GM21390 (cell line): ENCODE measurements around the gene UGT1A6.

ENCODE experiments used
- ATAC-seq: cut with Tn5 transposase; IDR thresholded peaks from one replicate; pipeline ENCODE4 v1.9.1; 2021; ENCODE audit not compliant: unreplicated experiment

Gene UGT1A6

GRCh38 chr2:233799087-233799665 lies 106.5 kb downstream of the UGT1A6 start:
- no peak for ATAC-seq

- ATAC-seq = no peak
Measured at GRCh38 chr2:233799716-233800115, 107.0 kb downstream of the UGT1A6 start.

DNA sequence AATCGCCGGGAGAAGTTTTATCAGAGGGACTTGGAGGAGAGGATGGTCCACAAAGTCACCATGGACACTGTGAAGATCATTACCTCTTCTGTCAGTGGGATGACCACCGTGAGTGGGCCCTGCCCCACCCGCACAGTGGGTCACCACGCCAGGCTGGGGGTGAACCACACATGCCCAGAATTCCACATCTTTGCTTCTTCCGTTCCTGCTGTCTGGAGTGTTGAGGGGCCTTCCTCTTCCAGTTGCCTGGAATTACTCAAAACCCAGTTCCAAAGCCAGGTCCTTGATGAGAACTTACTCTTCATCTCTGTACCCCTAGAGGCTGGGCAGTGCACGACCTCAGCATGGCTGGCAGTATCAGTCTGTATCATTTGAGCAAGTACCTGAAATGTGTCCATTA lies 107.5 kb downstream of the UGT1A6 start:
- no peak for ATAC-seq

DNA sequence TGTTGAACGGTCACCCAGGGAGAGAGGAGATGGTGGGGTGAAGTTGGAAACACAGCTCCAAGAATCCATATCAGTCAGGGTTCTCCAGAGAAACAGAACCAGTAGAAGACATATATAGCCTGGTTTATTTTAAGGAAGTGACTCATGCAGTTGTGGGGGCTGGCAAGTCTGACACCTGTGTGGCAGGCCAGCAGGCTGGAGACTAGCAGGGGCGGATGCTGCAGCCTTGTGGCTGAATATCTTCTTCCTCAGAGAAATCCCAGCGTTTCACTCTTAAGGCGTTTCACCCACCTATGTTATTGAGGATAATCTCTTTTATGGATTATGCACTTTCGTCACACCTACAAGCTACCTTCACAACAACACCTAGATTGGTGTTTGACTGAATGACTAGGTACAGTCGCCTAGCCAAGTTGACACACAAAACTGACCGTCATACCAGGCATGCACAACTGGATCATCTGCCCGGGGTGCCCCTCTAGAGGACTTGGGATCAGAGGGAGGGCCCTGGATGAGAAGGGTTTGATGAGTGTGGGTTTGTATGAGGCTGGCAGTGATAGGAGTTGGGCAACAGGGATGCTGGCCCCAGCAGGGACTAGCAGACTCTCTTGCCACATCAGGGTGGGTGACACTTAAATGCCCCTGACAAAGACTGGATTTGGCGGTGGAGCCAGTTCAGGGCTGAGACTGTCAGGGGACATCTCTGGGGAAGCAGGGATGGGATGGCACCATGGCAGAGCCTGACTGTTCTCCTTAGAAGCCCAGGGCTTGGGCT lies 108.9 kb downstream of the UGT1A6 start:
- no peak for ATAC-seq

GRCh38 chr2:233802132-233802815 lies 109.6 kb downstream of the UGT1A6 start:
- ATAC-seq = no peak

- ATAC-seq = no peak
Measured at GRCh38 chr2:233803292-233803911, 110.7 kb downstream of the UGT1A6 start.

DNA sequence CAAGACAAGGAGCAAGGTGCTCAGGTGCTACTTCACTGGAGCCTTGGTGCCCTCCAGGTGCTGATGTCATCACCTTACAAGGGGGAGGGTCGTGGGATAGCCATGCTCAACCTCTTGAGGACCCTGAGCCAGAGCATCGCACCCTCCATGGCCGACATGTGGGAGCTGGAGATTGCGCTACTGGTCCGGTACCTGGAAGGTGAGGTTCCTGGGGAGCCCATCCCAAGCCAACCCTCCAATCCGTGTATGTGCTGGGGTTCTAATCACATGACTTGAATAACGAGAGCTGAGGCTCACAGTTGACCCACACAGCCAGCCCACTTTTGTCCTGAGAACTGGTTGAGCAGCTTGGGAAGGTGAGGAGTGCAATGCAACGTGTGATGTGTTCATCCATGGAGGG lies 111.3 kb downstream of the UGT1A6 start:
- no peak for ATAC-seq

DNA sequence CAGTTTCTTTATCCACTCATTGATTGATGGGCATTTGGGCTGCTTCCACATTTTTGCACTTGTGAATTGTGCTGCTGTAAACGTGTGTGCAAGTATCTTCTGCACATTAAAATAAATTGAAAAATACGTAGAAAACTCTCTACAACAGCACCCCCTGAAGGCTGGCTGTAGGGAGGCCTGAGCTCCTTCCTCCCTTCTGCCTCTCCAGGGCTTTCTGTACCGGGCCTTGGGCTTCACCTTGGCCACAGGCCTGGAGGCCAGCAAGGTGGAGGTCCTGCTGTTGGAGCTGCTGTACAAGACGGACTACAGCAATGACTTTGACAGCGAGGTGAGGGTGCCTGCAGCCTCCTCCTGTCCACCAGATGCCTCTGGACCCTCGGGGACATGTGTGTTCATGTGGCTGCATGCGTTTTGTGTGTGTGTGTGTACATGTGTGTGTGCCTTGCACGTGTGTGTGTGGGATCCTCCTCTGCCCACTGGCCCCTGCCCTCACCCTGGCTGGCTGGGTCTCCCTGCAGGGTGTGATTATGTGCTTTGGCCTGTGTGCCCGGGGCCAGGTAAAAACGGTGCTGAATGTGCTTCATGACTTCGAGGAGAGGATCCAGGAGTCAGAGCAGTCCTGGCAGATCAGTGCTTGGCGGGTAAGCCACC lies 114.7 kb downstream of the UGT1A6 start:
- no peak for ATAC-seq

GRCh38 chr2:233807966-233808935 lies 115.6 kb downstream of the UGT1A6 start:
- ATAC-seq = no peak

GRCh38 chr2:233810385-233810784 lies 117.7 kb downstream of the UGT1A6 start:
- ATAC-seq = no peak

DNA sequence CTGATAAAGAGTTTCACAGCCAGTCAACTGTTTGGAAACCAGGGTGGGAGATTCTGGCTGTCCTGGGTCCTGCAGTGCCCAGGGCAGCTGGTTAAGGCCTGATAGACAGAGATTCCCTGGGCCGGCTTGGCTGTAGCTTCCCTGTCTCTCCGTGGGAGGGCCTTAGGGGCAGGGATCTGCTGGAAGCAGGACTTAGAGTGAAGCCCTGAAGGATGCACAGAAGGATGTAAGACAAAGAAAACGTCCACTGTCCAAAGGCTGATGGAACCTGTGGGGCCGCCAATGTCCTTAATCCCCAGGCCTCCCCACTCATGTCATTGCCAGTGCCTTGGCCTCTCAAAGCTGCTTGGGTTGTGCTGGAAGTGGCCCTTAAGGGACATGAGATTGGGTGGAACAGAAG lies 118.4 kb downstream of the UGT1A6 start:
- no peak for ATAC-seq

DNA sequence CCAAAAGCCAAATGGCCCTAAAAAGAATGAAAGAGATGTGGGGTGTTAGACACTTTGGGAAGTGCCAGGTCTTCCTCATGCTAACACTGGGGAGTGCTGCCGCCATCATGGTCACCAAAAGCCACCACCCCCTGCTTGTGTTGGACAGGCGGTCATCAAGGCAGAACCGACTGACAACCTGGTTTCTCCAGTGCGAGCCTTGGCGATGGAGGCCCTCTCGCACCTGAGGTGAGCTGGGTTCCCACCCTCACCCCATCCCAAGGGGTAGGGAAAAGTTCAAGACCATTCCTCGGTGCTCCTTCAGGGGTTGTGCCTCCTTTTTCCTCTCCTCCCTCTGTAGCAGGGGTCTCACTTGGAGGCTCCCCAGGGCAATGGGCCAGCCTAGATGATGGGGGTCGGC lies 119.0 kb downstream of the UGT1A6 start:
- ATAC-seq = no peak

DNA sequence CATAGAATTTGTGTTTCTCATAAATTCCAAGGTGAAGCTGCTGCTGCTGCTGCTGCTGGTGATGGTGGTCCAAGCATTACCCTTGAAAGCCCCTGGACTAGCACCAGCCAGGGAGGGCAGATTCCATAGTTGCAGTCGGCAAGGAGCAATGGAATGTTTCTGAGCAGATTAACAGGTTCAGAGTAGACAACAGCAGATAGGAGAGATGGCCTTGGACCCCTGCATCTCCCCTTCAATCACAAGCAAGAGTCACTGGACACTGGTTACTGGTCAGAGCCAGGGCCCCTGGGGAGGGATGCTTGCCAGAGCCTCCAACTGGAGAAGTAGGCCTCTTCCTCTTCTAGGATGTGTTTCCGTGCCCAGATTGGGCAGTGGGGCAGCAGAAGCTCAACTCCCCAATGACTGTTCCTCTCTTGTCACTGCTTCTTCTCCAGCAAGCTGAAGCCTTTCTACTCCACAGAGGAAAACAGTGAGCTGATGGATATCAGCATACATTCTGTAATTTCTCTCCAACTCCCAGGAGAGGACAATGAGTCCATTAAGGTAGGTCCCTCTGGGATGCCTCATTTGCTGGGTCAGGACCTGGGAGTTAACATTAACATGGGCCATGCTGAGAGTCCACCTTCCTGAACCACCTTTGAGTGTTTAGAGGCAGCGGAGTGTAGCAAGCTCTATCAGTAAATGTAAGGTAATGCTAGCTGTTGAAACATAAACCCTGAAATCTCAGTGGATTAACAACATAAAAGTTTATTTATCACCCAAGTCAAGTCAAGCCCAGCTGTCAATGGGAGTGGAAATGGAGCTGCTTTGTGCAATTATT lies 120.8 kb downstream of the UGT1A6 start:
- no peak for ATAC-seq

- no peak for ATAC-seq
Measured at GRCh38 chr2:233814056-233814835, 121.6 kb downstream of the UGT1A6 start.

GRCh38 chr2:233815861-233816260 lies 123.2 kb downstream of the UGT1A6 start:
- no peak for ATAC-seq

DNA sequence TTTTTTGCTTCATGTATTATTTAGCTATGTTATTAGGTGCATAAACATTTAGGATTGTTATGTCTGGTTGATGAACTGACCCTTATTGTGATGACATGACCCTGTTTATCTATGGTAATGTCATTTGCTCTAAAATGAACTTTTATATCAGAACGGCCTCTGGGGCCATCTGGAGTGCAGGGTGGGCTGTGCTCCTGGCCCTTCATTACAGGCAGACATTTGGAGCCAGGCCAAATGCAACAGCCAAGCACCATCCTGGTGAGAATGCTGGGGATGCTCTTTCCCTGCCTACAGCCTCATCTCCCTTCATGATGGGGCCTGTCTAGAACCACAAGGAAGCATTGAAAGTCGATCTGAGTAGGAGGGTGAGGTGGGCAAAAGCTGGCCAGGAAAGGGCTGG lies 123.6 kb downstream of the UGT1A6 start:
- ATAC-seq = no peak

DNA sequence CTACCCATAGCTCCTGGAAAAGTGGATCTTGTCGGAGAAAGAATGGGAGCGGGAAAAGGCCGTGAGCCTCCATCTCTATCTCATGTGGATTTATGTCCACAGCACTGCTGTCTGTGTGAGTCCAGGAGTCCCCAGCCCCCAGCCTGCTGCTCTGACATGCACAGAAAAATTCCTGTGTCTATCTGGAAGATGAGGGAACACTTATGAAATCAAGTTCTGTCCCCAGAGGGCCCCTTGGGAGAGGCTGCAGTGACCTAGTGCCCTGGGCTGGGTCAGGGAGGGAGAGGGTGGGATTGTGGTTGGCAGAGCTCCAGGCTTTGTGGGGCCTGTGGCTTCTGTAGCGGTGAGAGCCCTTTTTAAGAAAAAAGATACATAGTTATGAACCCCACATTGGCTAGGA lies 124.1 kb downstream of the UGT1A6 start:
- no peak for ATAC-seq

GRCh38 chr2:233817361-233817911 lies 124.7 kb downstream of the UGT1A6 start:
- ATAC-seq = no peak
